Astrocyte (in vitro differentiated cells and primary cell): ENCODE data around the gene HOXA5. TPM values are rescaled to one million over a fixed set of nuclear protein-coding genes. Genes with fewer than 3 reads are reported as not detected.

Experiments used
- DNase-seq: peaks from one replicate; pipeline ENCODE4 v3.0.0-alpha.2; 2010; ENCODE audit warnings: low read depth
- FAIRE-seq: peaks from 2 replicates; lab custom pipeline; 2011; peaks lifted over from hg19 to GRCh38; lab: Jason Lieb, UNC
- H2AFZ ChIP-seq: 2 replicates; pipeline ENCODE4 v1.6.0; 2012; ENCODE audit warnings: low read depth, low read length, inconsistent platforms
- H3K27ac ChIP-seq: 2 replicates; pipeline ENCODE4 v1.5.1; 2011; ENCODE audit warnings: low read depth, low read length, inconsistent platforms
- H3K27me3 ChIP-seq: 2 replicates; pipeline ENCODE4 v1.6.0; 2011; ENCODE audit warnings: low read length, inconsistent platforms; ENCODE audit not compliant: insufficient read depth
- H3K36me3 ChIP-seq: 2 replicates; pipeline ENCODE4 v1.5.1; 2011; ENCODE audit warnings: low read length, inconsistent platforms; ENCODE audit not compliant: insufficient read depth
- H3K4me1 ChIP-seq: 2 replicates; pipeline ENCODE4 v1.5.1; 2011; ENCODE audit warnings: low read length, inconsistent platforms; ENCODE audit not compliant: insufficient read depth
- H3K4me2 ChIP-seq: 2 replicates; pipeline ENCODE4 v1.6.0; 2012; ENCODE audit warnings: low read length, inconsistent platforms
- H3K4me3 ChIP-seq: 2 replicates; pipeline ENCODE4 v1.5.1; 2011; ENCODE audit warnings: low read depth, mild to moderate bottlenecking, low read length, inconsistent platforms; ENCODE audit not compliant: insufficient read depth
- H3K79me2 ChIP-seq: 2 replicates; pipeline ENCODE4 v1.6.0; 2012; ENCODE audit warnings: mild to moderate bottlenecking, low read length, inconsistent platforms; ENCODE audit not compliant: insufficient read depth
- H3K9ac ChIP-seq: 2 replicates; pipeline ENCODE4 v1.6.0; 2012; ENCODE audit warnings: mild to moderate bottlenecking, low read length, inconsistent platforms
- H3K9me3 ChIP-seq: 2 replicates; pipeline ENCODE4 v1.5.1; 2012; ENCODE audit warnings: low read depth, mild to moderate bottlenecking, low read length, inconsistent platforms; ENCODE audit not compliant: insufficient read depth
- H4K20me1 ChIP-seq: 2 replicates; pipeline ENCODE4 v1.6.0; 2012; ENCODE audit warnings: low read length, inconsistent platforms; ENCODE audit not compliant: insufficient read depth
- H3K27ac Mint-ChIP-seq: one replicate; pipeline ENCODE4 v1.8.0; 2021; ENCODE audit warnings: mild to moderate bottlenecking, mixed read lengths; ENCODE audit not compliant: unreplicated experiment
- H3K27me3 Mint-ChIP-seq: one replicate; pipeline ENCODE4 v1.8.0; 2021; ENCODE audit warnings: low read depth, mixed read lengths; ENCODE audit not compliant: unreplicated experiment
- H3K36me3 Mint-ChIP-seq: one replicate; pipeline ENCODE4 v1.8.0; 2021; ENCODE audit warnings: low read depth, mixed read lengths; ENCODE audit not compliant: unreplicated experiment
- H3K4me1 Mint-ChIP-seq: one replicate; pipeline ENCODE4 v1.8.0; 2021; ENCODE audit warnings: low read depth, mixed read lengths; ENCODE audit not compliant: unreplicated experiment
- H3K4me3 Mint-ChIP-seq: one replicate; pipeline ENCODE4 v1.8.0; 2021; ENCODE audit warnings: mild to moderate bottlenecking, moderate library complexity, mixed read lengths; ENCODE audit not compliant: unreplicated experiment
- H3K9me3 Mint-ChIP-seq: one replicate; pipeline ENCODE4 v1.8.0; 2021; ENCODE audit warnings: mild to moderate bottlenecking, mixed read lengths; ENCODE audit not compliant: unreplicated experiment
- EZH2 ChIP-seq: IDR thresholded peaks from 2 replicates; pipeline ENCODE4 v1.6.1; 2012; ENCODE audit warnings: mild to moderate bottlenecking, low read length, inconsistent platforms; ENCODE audit not compliant: insufficient read depth
- total RNA-seq: library from RNA; stranded (reverse); gene quantifications from 2 replicates; pipeline ENCODE4 v1.2.1, GENCODE V29; 2021
- TF ChIP-seq, protein P1 (sequence below): IDR thresholded peaks from 2 replicates; pipeline ENCODE4 v1.5.1; 2011; ENCODE audit warnings: low read depth, mild to moderate bottlenecking, inconsistent platforms, low read length, moderate library complexity; ENCODE audit not compliant: insufficient read depth

HOXA5 gene
- total RNA-seq, 1 donor from 2014 or later, result not detected

DNA sequence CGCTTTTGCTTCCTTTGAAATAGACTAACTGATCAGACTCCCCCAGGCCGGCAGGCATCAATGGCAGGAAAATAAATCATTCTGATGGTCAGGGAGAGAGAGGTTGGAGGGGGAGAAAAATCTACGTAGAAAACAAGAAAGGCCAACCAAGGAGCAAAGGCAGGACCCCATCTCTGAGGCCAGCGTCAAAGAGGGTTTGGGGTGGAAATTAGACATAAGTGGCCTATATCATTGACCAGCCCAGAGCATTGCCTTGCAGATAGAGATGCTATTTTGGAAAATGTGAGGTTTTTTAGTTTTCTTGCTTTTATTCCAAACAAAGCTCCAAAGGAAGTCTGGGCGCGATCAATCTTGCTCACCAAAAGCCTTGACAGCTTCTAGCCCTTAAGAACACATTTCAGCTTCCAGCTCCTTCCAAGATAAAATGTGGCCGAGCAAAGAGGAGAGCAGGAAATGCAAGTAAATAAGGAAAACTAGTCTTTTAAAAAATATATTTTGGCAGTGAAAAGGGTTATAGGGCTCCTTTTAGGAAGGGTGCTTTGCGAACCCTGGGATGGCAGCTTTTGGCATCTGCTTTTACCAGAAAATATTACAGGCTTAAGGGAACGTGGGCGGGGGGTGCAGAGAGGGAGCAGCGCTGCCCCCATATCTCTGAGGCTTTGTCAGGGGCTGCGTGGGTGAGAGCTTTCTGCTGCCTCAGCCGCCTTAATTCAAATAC, 39.0 kb downstream of the HOXA5 start:
- Histone ChIP-seq H3K4me3 (no peak overlapping the region), H2AFZ (no peak overlapping the region), H3K4me2 (peak overlapping the region; percentile 91), H3K9me3 (no peaks in the 10 kb centered on the region), H3K79me2 (peaks cover 26% of the 10 kb centered on the region), H3K9ac (peak overlapping the region; percentile 68), H3K4me1 (peaks cover 36% of the 10 kb centered on the region), H3K27ac (peak overlapping the region; percentile 27), H4K20me1 (no peaks in the 10 kb centered on the region), H3K27me3 (peaks cover 73% of the 10 kb centered on the region), H3K36me3 (no peaks in the 10 kb centered on the region)
- no peak for FAIRE-seq
- Mint-ChIP-seq H3K9me3 (peaks cover 39% of the 10 kb centered on the region), H3K27ac (no peak overlapping the region), H3K4me3 (no peak overlapping the region), H3K36me3 (peaks cover 3% of the 10 kb centered on the region), H3K27me3 (peaks cover 91% of the 10 kb centered on the region), H3K4me1 (no peaks in the 10 kb centered on the region)
- peak; percentile 89 for DNase-seq
- TF ChIP-seq EZH2, result no peak
- TF ChIP-seq, protein P1, sequence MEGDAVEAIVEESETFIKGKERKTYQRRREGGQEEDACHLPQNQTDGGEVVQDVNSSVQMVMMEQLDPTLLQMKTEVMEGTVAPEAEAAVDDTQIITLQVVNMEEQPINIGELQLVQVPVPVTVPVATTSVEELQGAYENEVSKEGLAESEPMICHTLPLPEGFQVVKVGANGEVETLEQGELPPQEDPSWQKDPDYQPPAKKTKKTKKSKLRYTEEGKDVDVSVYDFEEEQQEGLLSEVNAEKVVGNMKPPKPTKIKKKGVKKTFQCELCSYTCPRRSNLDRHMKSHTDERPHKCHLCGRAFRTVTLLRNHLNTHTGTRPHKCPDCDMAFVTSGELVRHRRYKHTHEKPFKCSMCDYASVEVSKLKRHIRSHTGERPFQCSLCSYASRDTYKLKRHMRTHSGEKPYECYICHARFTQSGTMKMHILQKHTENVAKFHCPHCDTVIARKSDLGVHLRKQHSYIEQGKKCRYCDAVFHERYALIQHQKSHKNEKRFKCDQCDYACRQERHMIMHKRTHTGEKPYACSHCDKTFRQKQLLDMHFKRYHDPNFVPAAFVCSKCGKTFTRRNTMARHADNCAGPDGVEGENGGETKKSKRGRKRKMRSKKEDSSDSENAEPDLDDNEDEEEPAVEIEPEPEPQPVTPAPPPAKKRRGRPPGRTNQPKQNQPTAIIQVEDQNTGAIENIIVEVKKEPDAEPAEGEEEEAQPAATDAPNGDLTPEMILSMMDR, result no peak

DNA sequence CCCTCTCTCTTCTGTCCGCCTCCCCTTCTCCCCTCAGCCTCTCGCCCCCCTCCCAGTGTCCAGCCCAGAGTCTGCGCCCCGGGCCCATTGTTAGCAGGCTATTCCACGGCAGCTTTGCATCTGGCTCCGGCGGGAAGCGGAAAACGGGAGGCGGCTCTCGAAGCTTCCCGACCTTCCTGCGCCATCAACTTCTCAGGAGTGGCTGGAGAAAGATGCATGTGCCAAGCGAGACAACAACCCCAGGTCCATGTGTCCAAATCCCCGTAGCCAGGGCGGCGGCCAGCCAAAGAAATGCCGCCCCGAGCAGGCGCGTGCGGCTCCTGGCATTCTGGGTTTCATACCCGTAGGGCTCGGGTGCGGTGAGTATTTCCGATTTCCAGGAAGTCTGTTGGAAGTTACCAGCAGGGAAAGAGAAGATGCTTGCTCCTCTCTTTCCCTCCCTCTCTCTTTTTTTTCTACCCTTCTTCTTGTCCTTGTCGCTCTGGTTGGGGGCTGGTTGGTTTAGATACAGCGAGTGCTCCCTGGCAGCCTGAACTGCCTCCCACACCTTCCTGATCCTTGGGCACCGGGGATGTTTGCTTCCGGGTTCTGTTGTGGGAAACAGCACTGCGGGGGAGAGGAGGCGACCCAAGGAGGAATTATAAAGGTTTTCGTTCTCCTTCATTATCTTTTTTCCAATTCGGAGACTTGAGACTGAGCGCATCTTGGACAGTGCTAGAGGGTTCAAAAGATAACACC, 39.8 kb downstream of the HOXA5 start:
- H3K4me1 ChIP-seq, result peaks cover 28% of the 10 kb centered on the region
- peak overlapping the region; percentile 91 for H3K4me2 ChIP-seq
- H3K27ac Mint-ChIP-seq, result no peak overlapping the region
- no peaks in the 10 kb centered on the region for H3K9me3 ChIP-seq
- H3K9me3 Mint-ChIP-seq, result peaks cover 44% of the 10 kb centered on the region
- FAIRE-seq, result no peak
- H3K4me3 Mint-ChIP-seq, result no peak overlapping the region
- peak overlapping the region; percentile 35 for H3K4me3 ChIP-seq
- peak overlapping the region; percentile 68 for H3K9ac ChIP-seq
- H3K36me3 Mint-ChIP-seq, result peaks cover 5% of the 10 kb centered on the region
- H3K27ac ChIP-seq, result peak overlapping the region; percentile 72
- no peak overlapping the region for H2AFZ ChIP-seq
- peaks cover 73% of the 10 kb centered on the region for H3K27me3 ChIP-seq
- H3K4me1 Mint-ChIP-seq, result no peaks in the 10 kb centered on the region
- peak; percentile 34 for DNase-seq
- no peaks in the 10 kb centered on the region for H3K36me3 ChIP-seq
- H4K20me1 ChIP-seq, result no peaks in the 10 kb centered on the region
- peaks cover 30% of the 10 kb centered on the region for H3K79me2 ChIP-seq
- peaks cover 91% of the 10 kb centered on the region for H3K27me3 Mint-ChIP-seq
- TF ChIP-seq, protein P1, result no peak
- TF ChIP-seq EZH2, result peak; percentile 79
